ENCODE measurements around the gene FNDC11. TPM values are rescaled to one million over a fixed set of nuclear protein-coding genes. Genes with fewer than 3 reads are reported as not detected.

The FNDC11 gene
- total RNA-seq, 2 donors from 2014 or later, result 1.8 to 12.1 TPM

DNA sequence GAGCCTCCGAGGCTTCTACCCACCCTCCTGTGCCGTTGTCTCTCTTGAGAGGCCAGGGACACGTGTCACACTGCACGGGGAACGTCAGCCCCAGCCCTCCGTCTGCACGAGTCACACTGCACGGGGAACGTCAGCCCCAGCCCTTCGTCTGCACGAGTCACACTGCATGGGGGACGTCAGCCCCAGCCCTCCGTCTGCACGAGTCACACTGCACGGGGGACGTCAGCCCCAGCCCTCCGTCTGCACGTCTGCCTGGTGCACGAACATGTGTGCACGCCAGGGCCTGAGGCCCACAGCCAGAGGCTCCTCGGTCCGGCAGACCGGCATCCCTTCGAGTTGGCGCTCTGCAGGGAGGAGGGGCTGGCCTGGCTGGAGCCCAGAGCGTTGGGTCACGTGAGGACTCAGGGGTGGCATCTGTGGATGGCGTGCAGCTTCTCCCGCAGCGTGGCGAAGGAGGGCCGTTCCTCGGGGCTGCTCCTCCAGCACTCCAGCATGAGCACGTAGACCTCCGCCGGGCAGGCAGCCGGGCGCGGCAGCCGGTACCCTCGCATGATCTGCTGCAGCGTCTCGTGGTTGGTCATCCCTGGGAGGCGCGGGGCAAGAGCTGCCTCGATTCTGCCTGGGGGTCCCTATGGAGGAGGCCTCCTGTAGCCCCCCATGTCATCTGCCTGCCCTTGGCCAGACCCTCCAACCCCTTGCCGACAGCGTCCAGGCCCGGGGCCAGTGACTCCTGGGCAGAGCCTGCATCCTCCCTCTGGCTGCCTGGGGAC lies 13.4 kb upstream of the FNDC11 start:
- H3K27me3 ChIP-seq (replicated peaks; ENCODE audit: insufficient read depth), result no peaks in the 10 kb centered on the region
- no peak overlapping the region for H3K4me3 ChIP-seq
- intact Hi-C loops (cut with DNase I), result no loop called here
- TF ChIP-seq POLR2A (IDR thresholded peaks at IDR 0.05), result no peak
- no peak for TF ChIP-seq POLR2AphosphoS5 (IDR thresholded peaks at IDR 0.05)
- TF ChIP-seq, protein P1, sequence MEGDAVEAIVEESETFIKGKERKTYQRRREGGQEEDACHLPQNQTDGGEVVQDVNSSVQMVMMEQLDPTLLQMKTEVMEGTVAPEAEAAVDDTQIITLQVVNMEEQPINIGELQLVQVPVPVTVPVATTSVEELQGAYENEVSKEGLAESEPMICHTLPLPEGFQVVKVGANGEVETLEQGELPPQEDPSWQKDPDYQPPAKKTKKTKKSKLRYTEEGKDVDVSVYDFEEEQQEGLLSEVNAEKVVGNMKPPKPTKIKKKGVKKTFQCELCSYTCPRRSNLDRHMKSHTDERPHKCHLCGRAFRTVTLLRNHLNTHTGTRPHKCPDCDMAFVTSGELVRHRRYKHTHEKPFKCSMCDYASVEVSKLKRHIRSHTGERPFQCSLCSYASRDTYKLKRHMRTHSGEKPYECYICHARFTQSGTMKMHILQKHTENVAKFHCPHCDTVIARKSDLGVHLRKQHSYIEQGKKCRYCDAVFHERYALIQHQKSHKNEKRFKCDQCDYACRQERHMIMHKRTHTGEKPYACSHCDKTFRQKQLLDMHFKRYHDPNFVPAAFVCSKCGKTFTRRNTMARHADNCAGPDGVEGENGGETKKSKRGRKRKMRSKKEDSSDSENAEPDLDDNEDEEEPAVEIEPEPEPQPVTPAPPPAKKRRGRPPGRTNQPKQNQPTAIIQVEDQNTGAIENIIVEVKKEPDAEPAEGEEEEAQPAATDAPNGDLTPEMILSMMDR (IDR thresholded peaks at IDR 0.05), result no peak
- H3K9me3 ChIP-seq, result no peaks in the 10 kb centered on the region
- 65% methylated on average over 35 of the region's 49 CpGs for WGBS
- no peak overlapping the region for H3K27ac ChIP-seq
- no peaks in the 10 kb centered on the region for H3K36me3 ChIP-seq
- no peak for DNase-seq (ENCODE audit: low spot score)
- H3K4me1 ChIP-seq (replicated peaks), result peaks cover 5% of the 10 kb centered on the region

GRCh38 chr20:63541371-63541770 lies 12.6 kb upstream of the FNDC11 start:
- Histone ChIP-seq H3K36me3 (no peaks in the 10 kb centered on the region), H3K4me3 (no peak overlapping the region), H3K9me3 (no peaks in the 10 kb centered on the region), H3K27ac (peak overlapping the region in 1 of 2 donors; percentile 72), H3K27me3 (replicated peaks; ENCODE audit: insufficient read depth) (no peaks in the 10 kb centered on the region), H3K4me1 (replicated peaks) (peaks cover 4% of the 10 kb centered on the region)
- DNase-seq (ENCODE audit: low spot score), result no peak
- intact Hi-C loops (cut with DNase I), result no loop called here
- TF ChIP-seq POLR2AphosphoS5 (IDR thresholded peaks at IDR 0.05) (no peak), POLR2A (IDR thresholded peaks at IDR 0.05) (no peak)
- TF ChIP-seq, protein P1 (IDR thresholded peaks at IDR 0.05), result no peak
- 92% methylated on average over 24 of the region's 28 CpGs for WGBS

DNA sequence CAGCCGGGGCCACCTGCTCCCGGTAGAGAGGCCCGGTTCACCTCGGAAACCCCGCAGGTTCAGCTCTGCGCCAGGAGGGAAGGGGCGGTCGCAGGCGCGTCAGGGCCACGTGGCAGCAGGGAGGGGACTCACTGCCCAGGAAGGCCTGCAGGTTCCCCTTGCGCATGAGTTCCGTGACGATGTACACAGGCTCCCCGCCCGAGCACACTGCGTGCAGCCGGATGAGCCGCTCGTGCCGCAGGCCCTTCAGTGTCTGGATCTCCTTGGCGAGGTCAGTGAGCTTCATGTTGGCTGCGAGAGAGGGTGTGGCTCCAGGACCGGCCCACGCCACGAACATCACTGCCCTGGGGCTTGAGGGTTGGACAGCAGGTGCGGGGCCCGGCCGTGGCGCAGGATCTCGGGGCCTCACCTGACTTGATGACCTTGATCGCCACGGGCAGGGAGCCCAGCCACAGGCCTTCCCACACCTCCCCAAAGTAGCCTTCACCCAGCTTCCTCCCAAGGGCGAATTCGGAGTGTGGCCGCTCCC lies 11.9 kb upstream of the FNDC11 start:
- intact Hi-C loops (cut with DNase I), result no loop called here
- TF ChIP-seq, protein P1 (IDR thresholded peaks at IDR 0.05), result peak in 1 of 4 experiments; percentile 14
- TF ChIP-seq POLR2A (IDR thresholded peaks at IDR 0.05), result no peak
- no peak overlapping the region for H3K4me3 ChIP-seq
- 89% methylated on average over 35 of the region's 36 CpGs for WGBS
- no peaks in the 10 kb centered on the region for H3K9me3 ChIP-seq
- no peaks in the 10 kb centered on the region for H3K36me3 ChIP-seq
- no peaks in the 10 kb centered on the region for H3K4me1 ChIP-seq (replicated peaks)
- H3K27ac ChIP-seq, result peak overlapping the region in 1 of 2 donors; percentile 72
- no peaks in the 10 kb centered on the region for H3K27me3 ChIP-seq (replicated peaks; ENCODE audit: insufficient read depth)
- DNase-seq (ENCODE audit: low spot score), result no peak

- no peak for DNase-seq (ENCODE audit: low spot score)
- TF ChIP-seq, protein P1 (IDR thresholded peaks at IDR 0.05), result no peak
- no peak for TF ChIP-seq POLR2A (IDR thresholded peaks at IDR 0.05)
- Histone ChIP-seq H3K4me3 (no peak overlapping the region), H3K36me3 (no peaks in the 10 kb centered on the region), H3K27ac (peak overlapping the region in 1 of 2 donors; percentile 72), H3K9me3 (no peaks in the 10 kb centered on the region), H3K4me1 (replicated peaks) (no peaks in the 10 kb centered on the region), H3K27me3 (replicated peaks; ENCODE audit: insufficient read depth) (no peaks in the 10 kb centered on the region)
- 79% methylated on average over 10 of the region's 10 CpGs for WGBS
- intact Hi-C loops (cut with DNase I), result no loop called here
Observed at GRCh38 chr20:63542696-63543095, 11.3 kb upstream of the FNDC11 start.

DNA sequence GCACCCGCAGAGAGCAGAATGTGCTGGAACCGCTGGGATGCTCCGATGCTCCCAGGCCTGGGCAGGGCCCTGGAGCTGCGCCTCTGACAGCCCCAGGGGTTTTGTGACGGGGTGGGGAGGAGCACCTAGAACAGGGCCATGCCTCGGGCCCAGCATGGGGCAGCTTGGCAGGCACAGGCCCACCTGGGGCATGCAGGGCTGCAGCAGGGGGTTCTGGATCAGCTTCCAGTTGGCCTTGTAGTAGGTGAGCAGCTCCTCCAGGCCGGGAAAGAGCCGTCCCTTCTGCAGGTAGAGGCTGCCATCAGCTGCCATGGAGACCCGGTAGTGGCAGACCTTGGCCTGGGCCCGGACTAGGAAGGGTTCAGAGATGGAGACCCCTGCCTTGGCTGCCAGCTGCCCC lies 10.8 kb upstream of the FNDC11 start:
- TF ChIP-seq POLR2AphosphoS5 (IDR thresholded peaks at IDR 0.05), result no peak
- TF ChIP-seq, protein P1 (IDR thresholded peaks at IDR 0.05), result no peak
- no peak for TF ChIP-seq POLR2A (IDR thresholded peaks at IDR 0.05)
- DNase-seq (ENCODE audit: low spot score), result no peak
- no peaks in the 10 kb centered on the region for H3K27me3 ChIP-seq (replicated peaks; ENCODE audit: insufficient read depth)
- WGBS, result 89% methylated on average over 9 of the region's 10 CpGs
- H3K27ac ChIP-seq, result no peak overlapping the region
- H3K4me1 ChIP-seq (replicated peaks), result no peaks in the 10 kb centered on the region
- intact Hi-C loops (cut with DNase I), result no loop called here
- H3K4me3 ChIP-seq, result no peak overlapping the region
- H3K36me3 ChIP-seq, result no peaks in the 10 kb centered on the region
- H3K9me3 ChIP-seq, result no peaks in the 10 kb centered on the region

Measured in prostate gland (tissue), 2 donors.